Stimulated activated effector memory CD8-positive, alpha-beta T cell treated with anti-CD3 and anti-CD28 coated beads, Interleukin-12 subunit alpha, Interleukin-12 subunit beta, amount 100 ng/mL, for 72 hours (primary cell): ENCODE measurements around the gene MS4A10.
"Not testable (repeated sequence)": the region's sequence is repeated elsewhere in the genome, so short reads cannot be mapped to it uniquely, and the experiment has no call there.

ENCODE experiments used
- ATAC-seq: fragments of 150-1000 bp; cut with Tn5 transposase; 2 replicates; pipeline ENCODE4 v1.10.0; 2021
- DNase-seq, 2 donors: peaks; one replicate each; pipeline ENCODE4 v3.0.0; 2021 to 2022; ENCODE audit warnings: low spot score in 2 of 2
- H3K27ac Mint-ChIP-seq: one replicate; pipeline ENCODE4 v1.8.0; 2022; ENCODE audit warnings: mild to moderate bottlenecking, mixed read lengths
- H3K36me3 Mint-ChIP-seq: one replicate; pipeline ENCODE4 v1.8.0; 2022; ENCODE audit warnings: mild to moderate bottlenecking, mixed read lengths
- H3K4me1 Mint-ChIP-seq: one replicate; pipeline ENCODE4 v1.8.0; 2022; ENCODE audit warnings: mixed read lengths
- H3K4me3 Mint-ChIP-seq: one replicate; pipeline ENCODE4 v1.8.0; 2022; ENCODE audit warnings: mild to moderate bottlenecking, mixed read lengths
- H3K9me3 Mint-ChIP-seq: one replicate; pipeline ENCODE4 v1.8.0; 2022; ENCODE audit warnings: mixed read lengths

The MS4A10 gene

GRCh38 chr11:60785136-60785535, at the start of gene MS4A10:
MS4A10 (plus strand) TSS chr11:60785333; CDS start chr11:60790336, 5,003 bp downstream.
- H3K4me1 Mint-ChIP-seq: no peaks in the 10 kb centered on the region
- no peak for DNase-seq
- H3K9me3 Mint-ChIP-seq: no peaks in the 10 kb centered on the region
- no peaks in the 10 kb centered on the region for H3K36me3 Mint-ChIP-seq
- no peak within 1 kb of the TSS for H3K4me3 Mint-ChIP-seq
- ATAC-seq: no peak
- H3K27ac Mint-ChIP-seq: no peak within 1 kb of the TSS

GRCh38 chr11:60739114-60739513, 46.0 kb upstream of the MS4A10 start:
- Mint-ChIP-seq H3K27ac (no peak overlapping the region), H3K4me3 (no peak overlapping the region), H3K9me3 (no peaks in the 10 kb centered on the region), H3K36me3 (no peaks in the 10 kb centered on the region), H3K4me1 (no peaks in the 10 kb centered on the region)
- DNase-seq: no peak
- ATAC-seq: no peak

GRCh38 chr11:60740573-60740972, 44.6 kb upstream of the MS4A10 start:
- Mint-ChIP-seq H3K27ac (no peak overlapping the region), H3K4me1 (no peaks in the 10 kb centered on the region), H3K4me3 (no peak overlapping the region), H3K9me3 (no peaks in the 10 kb centered on the region), H3K36me3 (no peaks in the 10 kb centered on the region)
- ATAC-seq (no peak), DNase-seq (no peak)

- ATAC-seq: no peak
Observed at GRCh38 chr11:60741421-60741820, 43.7 kb upstream of the MS4A10 start.

GRCh38 chr11:60743058-60743457, 42.1 kb upstream of the MS4A10 start:
- no peak for ATAC-seq
- no peak for DNase-seq
- H3K4me3 Mint-ChIP-seq: no peak overlapping the region
- H3K4me1 Mint-ChIP-seq: no peaks in the 10 kb centered on the region
- no peaks in the 10 kb centered on the region for H3K36me3 Mint-ChIP-seq
- H3K9me3 Mint-ChIP-seq: peaks cover 3% of the 10 kb centered on the region
- no peak overlapping the region for H3K27ac Mint-ChIP-seq

More at GRCh38 chr11:60741421-60741820, 43.7 kb upstream of the MS4A10 start:
- H3K27ac Mint-ChIP-seq: no peak overlapping the region
- H3K9me3 Mint-ChIP-seq: no peaks in the 10 kb centered on the region
- no peaks in the 10 kb centered on the region for H3K36me3 Mint-ChIP-seq
- no peaks in the 10 kb centered on the region for H3K4me1 Mint-ChIP-seq
- no peak for DNase-seq
- no peak overlapping the region for H3K4me3 Mint-ChIP-seq

GRCh38 chr11:60744114-60744513, 41.0 kb upstream of the MS4A10 start:
- no peak for DNase-seq
- no peaks in the 10 kb centered on the region for H3K4me1 Mint-ChIP-seq
- H3K4me3 Mint-ChIP-seq: no peak overlapping the region
- H3K27ac Mint-ChIP-seq: no peak overlapping the region
- H3K9me3 Mint-ChIP-seq: peaks cover 3% of the 10 kb centered on the region
- no peaks in the 10 kb centered on the region for H3K36me3 Mint-ChIP-seq
- no peak for ATAC-seq

GRCh38 chr11:60747359-60747873, 37.7 kb upstream of the MS4A10 start:
- no peak for ATAC-seq
- no peaks in the 10 kb centered on the region for H3K4me1 Mint-ChIP-seq
- H3K9me3 Mint-ChIP-seq: peaks cover 3% of the 10 kb centered on the region
- no peak for DNase-seq
- H3K36me3 Mint-ChIP-seq: no peaks in the 10 kb centered on the region
- no peak overlapping the region for H3K4me3 Mint-ChIP-seq
- H3K27ac Mint-ChIP-seq: no peak overlapping the region

- ATAC-seq (no peak), DNase-seq (no peak)
- H3K36me3 Mint-ChIP-seq: no peaks in the 10 kb centered on the region
- no peaks in the 10 kb centered on the region for H3K4me1 Mint-ChIP-seq
- H3K9me3 Mint-ChIP-seq: peaks cover 3% of the 10 kb centered on the region
- H3K4me3 Mint-ChIP-seq: no peak overlapping the region
- H3K27ac Mint-ChIP-seq: no peak overlapping the region
Observed at GRCh38 chr11:60748225-60748624, 36.9 kb upstream of the MS4A10 start.

- Mint-ChIP-seq H3K27ac (no peak overlapping the region), H3K36me3 (no peaks in the 10 kb centered on the region), H3K4me3 (no peak overlapping the region), H3K4me1 (no peaks in the 10 kb centered on the region), H3K9me3 (peaks cover 3% of the 10 kb centered on the region)
- ATAC-seq (no peak), DNase-seq (no peak)
Observed at GRCh38 chr11:60748821-60749220, 36.3 kb upstream of the MS4A10 start.

- no peak for ATAC-seq
- DNase-seq: no peak
- H3K4me3 Mint-ChIP-seq: no peak overlapping the region
- no peaks in the 10 kb centered on the region for H3K4me1 Mint-ChIP-seq
- no peak overlapping the region for H3K27ac Mint-ChIP-seq
- no peaks in the 10 kb centered on the region for H3K36me3 Mint-ChIP-seq
- peaks cover 3% of the 10 kb centered on the region for H3K9me3 Mint-ChIP-seq
Observed at GRCh38 chr11:60750911-60751310, 34.2 kb upstream of the MS4A10 start.

- H3K4me3 Mint-ChIP-seq: no peak overlapping the region
- ATAC-seq (no peak), DNase-seq (no peak)
- no peak overlapping the region for H3K27ac Mint-ChIP-seq
- H3K4me1 Mint-ChIP-seq: no peaks in the 10 kb centered on the region
- no peaks in the 10 kb centered on the region for H3K36me3 Mint-ChIP-seq
- H3K9me3 Mint-ChIP-seq: no peaks in the 10 kb centered on the region
Observed at GRCh38 chr11:60753309-60753708, 31.8 kb upstream of the MS4A10 start.

GRCh38 chr11:60754887-60755286, 30.2 kb upstream of the MS4A10 start:
- DNase-seq (no peak), ATAC-seq (no peak)
- Mint-ChIP-seq H3K27ac (no peak overlapping the region), H3K9me3 (no peaks in the 10 kb centered on the region), H3K36me3 (no peaks in the 10 kb centered on the region), H3K4me1 (no peaks in the 10 kb centered on the region), H3K4me3 (no peak overlapping the region)

GRCh38 chr11:60756307-60757032, 28.7 kb upstream of the MS4A10 start, which contains the start of gene MS4A15:
MS4A15 (plus strand) TSS chr11:60756867; CDS start chr11:60763734, 6,867 bp downstream.
- DNase-seq (no peak), ATAC-seq (no peak)
- H3K9me3 Mint-ChIP-seq: no peaks in the 10 kb centered on the region
- no peak within 1 kb of the TSS for H3K27ac Mint-ChIP-seq
- H3K4me1 Mint-ChIP-seq: no peaks in the 10 kb centered on the region
- H3K4me3 Mint-ChIP-seq: no peak within 1 kb of the TSS
- H3K36me3 Mint-ChIP-seq: no peaks in the 10 kb centered on the region

GRCh38 chr11:60757231-60757800, 27.8 kb upstream of the MS4A10 start:
- H3K4me1 Mint-ChIP-seq: no peaks in the 10 kb centered on the region
- H3K27ac Mint-ChIP-seq: no peak overlapping the region
- no peaks in the 10 kb centered on the region for H3K9me3 Mint-ChIP-seq
- H3K4me3 Mint-ChIP-seq: no peak overlapping the region
- no peaks in the 10 kb centered on the region for H3K36me3 Mint-ChIP-seq
- ATAC-seq (no peak), DNase-seq (no peak)

- not testable (repeated sequence) for H3K4me3 Mint-ChIP-seq, H3K9me3 Mint-ChIP-seq, H3K36me3 Mint-ChIP-seq, ATAC-seq, DNase-seq, H3K4me1 Mint-ChIP-seq, H3K27ac Mint-ChIP-seq
Observed at GRCh38 chr11:60758671-60759070, 26.5 kb upstream of the MS4A10 start.
